Gastroesophageal sphincter (tissue), 3 donors: Measurements from ENCODE around the gene TP53TG3.
"Not testable (repeated sequence)": the region's sequence is repeated elsewhere in the genome, so short reads cannot be mapped to it uniquely, and the experiment has no call there.

ENCODE experiments used
- CTCF ChIP-seq, 4 experiments: fragments of 200-600 bp in 2 of 4; fragments of 450-650 bp in 2 of 4; sonication (generic) in 1 of 4; IDR thresholded peaks; one replicate each; pipeline ENCODE4 v1.5.1; 2017 to 2019; ENCODE audit warnings: antibody characterized with exemption in 4 of 4, mild to moderate bottlenecking in 2 of 4, moderate library complexity in 2 of 4
- EP300 ChIP-seq: sonication (generic); formaldehyde crosslinking; IDR thresholded peaks from one replicate; pipeline ENCODE4 v1.6.1; 2017; ENCODE audit warnings: antibody characterized with exemption, mild to moderate bottlenecking
- POLR2A ChIP-seq, 2 donors: fragments of 450-650 bp; IDR thresholded peaks; one replicate each; pipeline ENCODE4 v1.6.1; 2017; ENCODE audit warnings: antibody characterized with exemption in 2 of 2, mild to moderate bottlenecking in 2 of 2, moderate library complexity in 1 of 2
- POLR2AphosphoS5 ChIP-seq: sonication (generic); formaldehyde crosslinking; IDR thresholded peaks from one replicate; pipeline ENCODE4 v1.6.1; 2017; ENCODE audit warnings: antibody characterized with exemption

- TF ChIP-seq POLR2A (IDR thresholded peaks at IDR 0.05); CTCF (IDR thresholded peaks at IDR 0.05); EP300; POLR2AphosphoS5: not testable (repeated sequence)
These were observed 28.4 kb downstream of the TP53TG3 start for GRCh38 chr16:32647562-32647961.
